HG02943 (cell line): ENCODE results near the gene PRDM15.

Experiments
- ATAC-seq: cut with Tn5 transposase; IDR thresholded peaks from one replicate; pipeline ENCODE4 v1.9.1; 2021; ENCODE audit warnings: mild to moderate bottlenecking, low read depth, moderate library complexity; ENCODE audit not compliant: unreplicated experiment

The PRDM15 gene

GRCh38 chr21:41865002-41865777 is 14.0 kb downstream of the PRDM15 start:
- ATAC-seq = no peak

GRCh38 chr21:41864311-41865001 is 14.7 kb downstream of the PRDM15 start:
- ATAC-seq = no peak

- ATAC-seq = no peak
These were observed 15.8 kb downstream of the PRDM15 start for GRCh38 chr21:41863439-41863740.

- ATAC-seq = no peak
These were observed 17.2 kb downstream of the PRDM15 start for GRCh38 chr21:41861987-41862386.

GRCh38 chr21:41861255-41861654 is 17.9 kb downstream of the PRDM15 start:
- no peak for ATAC-seq

GRCh38 chr21:41859297-41859980 is 19.7 kb downstream of the PRDM15 start:
- no peak for ATAC-seq

- ATAC-seq = no peak
These were observed 20.5 kb downstream of the PRDM15 start for GRCh38 chr21:41858466-41859296.

GRCh38 chr21:41857771-41858300 is 21.3 kb downstream of the PRDM15 start:
- ATAC-seq = no peak

GRCh38 chr21:41856572-41856971 is 22.6 kb downstream of the PRDM15 start:
- ATAC-seq = no peak

GRCh38 chr21:41854426-41854995 is 24.6 kb downstream of the PRDM15 start:
- ATAC-seq = no peak

- ATAC-seq = no peak
These were observed 26.2 kb downstream of the PRDM15 start for GRCh38 chr21:41852929-41853320.

- no peak for ATAC-seq
These were observed 26.8 kb downstream of the PRDM15 start for GRCh38 chr21:41852151-41852928.

- ATAC-seq = no peak
These were observed 27.9 kb downstream of the PRDM15 start for GRCh38 chr21:41851090-41851790.

- ATAC-seq = no peak
These were observed 29.1 kb downstream of the PRDM15 start for GRCh38 chr21:41850085-41850484.

GRCh38 chr21:41848958-41849580 is 30.1 kb downstream of the PRDM15 start:
- no peak for ATAC-seq

- no peak for ATAC-seq
These were observed 30.6 kb downstream of the PRDM15 start for GRCh38 chr21:41848533-41848932.

GRCh38 chr21:41847066-41847804 is 31.9 kb downstream of the PRDM15 start:
- ATAC-seq = no peak

- no peak for ATAC-seq
These were observed 32.6 kb downstream of the PRDM15 start for GRCh38 chr21:41846536-41846935.
